ENCODE measurements around the gene DOCK2. TPM values are rescaled to one million over a fixed set of nuclear protein-coding genes. Genes with fewer than 3 reads are reported as not detected.

Gene DOCK2
- total and polyA plus RNA-seq, 4 donors: 1.6 to 53.7 (median 21.6) TPM

DNA sequence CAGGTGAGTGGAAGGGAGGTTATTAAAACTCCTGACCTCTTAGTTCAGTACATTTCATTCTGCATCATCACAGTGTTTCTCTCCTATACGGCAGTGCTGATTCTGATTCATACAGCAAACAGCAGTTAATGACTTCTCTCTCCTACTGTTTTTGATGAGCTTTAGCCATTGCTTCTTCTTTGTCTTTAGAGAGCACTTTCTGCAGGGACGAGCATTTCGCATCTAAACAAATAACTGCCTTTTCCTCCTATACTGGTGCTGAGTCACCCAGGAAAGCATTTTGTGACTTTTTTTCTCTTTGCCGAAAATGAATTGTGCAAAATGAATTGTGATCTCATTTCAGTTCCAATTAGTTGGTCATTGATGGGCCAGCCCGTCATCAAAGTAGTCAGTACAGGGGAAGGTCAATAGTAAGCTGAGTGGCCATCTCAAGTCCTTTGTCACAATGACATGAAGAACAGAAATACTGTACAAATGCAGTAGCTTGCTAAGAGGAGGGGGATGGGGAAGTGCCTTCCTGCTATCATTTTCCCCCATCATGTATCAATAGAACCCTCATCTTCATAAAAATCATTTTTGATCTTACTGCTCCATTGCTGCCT is 244.7 kb downstream of the DOCK2 start:
- Histone ChIP-seq H3K9me3 (ENCODE audit: control insufficient read depth, low read length) (no peaks in the 10 kb centered on the region), H3K4me1 (ENCODE audit: control insufficient read depth in 1 of 2, insufficient read depth in 2 of 2, low read length in 2 of 2) (no peaks in the 10 kb centered on the region), H3K4me3 (ENCODE audit: low read length in 2 of 2) (no peak overlapping the region), H3K27me3 (ENCODE audit: control insufficient read depth in 1 of 2, insufficient read depth in 2 of 2, low read length in 1 of 2) (no peaks in the 10 kb centered on the region), H3K27ac (ENCODE audit: low read depth in 1 of 2, low read length in 2 of 2) (no peak overlapping the region), H3K36me3 (ENCODE audit: control insufficient read depth in 1 of 2, insufficient read depth in 2 of 2, low read length in 1 of 2) (no peaks in the 10 kb centered on the region)
- ATAC-seq (ENCODE audit: low FRiP score): no peak
- intact Hi-C loops (cut with DNase I): no loop called here
- WGBS, 2 donors: 72 to 80% methylated on average over 5 of the region's 5 CpGs
- DNase-seq: no peak

DNA sequence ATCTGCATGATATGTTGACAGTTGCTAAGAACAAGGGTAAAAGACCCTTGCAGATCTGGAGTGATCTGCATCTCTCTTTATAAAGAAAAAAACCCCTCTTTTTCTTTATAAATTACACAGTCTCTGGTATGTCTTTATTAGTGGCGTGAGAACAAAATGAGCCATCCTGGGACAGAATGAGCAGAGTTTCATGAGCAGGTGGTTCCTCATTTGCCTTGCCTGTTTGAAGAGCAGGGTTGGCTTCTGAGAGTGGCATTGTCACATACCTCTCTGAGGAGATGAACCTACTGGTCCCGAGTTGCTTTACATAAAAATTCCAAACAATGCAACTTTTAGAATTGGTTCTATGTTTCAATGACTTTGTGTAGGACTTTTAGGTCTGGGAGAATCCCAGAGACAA is 249.0 kb downstream of the DOCK2 start:
- H3K4me1 ChIP-seq (ENCODE audit: control insufficient read depth in 1 of 2, insufficient read depth in 2 of 2, low read length in 2 of 2): no peaks in the 10 kb centered on the region
- H3K36me3 ChIP-seq (ENCODE audit: control insufficient read depth in 1 of 2, insufficient read depth in 2 of 2, low read length in 1 of 2): no peaks in the 10 kb centered on the region
- 78 to 85% methylated on average over 2 of the region's 2 CpGs for WGBS, 2 donors
- no peaks in the 10 kb centered on the region for H3K9me3 ChIP-seq (ENCODE audit: control insufficient read depth, low read length)
- H3K27me3 ChIP-seq (ENCODE audit: control insufficient read depth in 1 of 2, insufficient read depth in 2 of 2, low read length in 1 of 2): no peaks in the 10 kb centered on the region
- no peak overlapping the region for H3K4me3 ChIP-seq (ENCODE audit: low read length in 2 of 2)
- intact Hi-C loops (cut with DNase I): no loop called here
- no peak for ATAC-seq (ENCODE audit: low FRiP score)
- no peak for DNase-seq
- no peak overlapping the region for H3K27ac ChIP-seq (ENCODE audit: low read depth in 1 of 2, low read length in 2 of 2)

DNA sequence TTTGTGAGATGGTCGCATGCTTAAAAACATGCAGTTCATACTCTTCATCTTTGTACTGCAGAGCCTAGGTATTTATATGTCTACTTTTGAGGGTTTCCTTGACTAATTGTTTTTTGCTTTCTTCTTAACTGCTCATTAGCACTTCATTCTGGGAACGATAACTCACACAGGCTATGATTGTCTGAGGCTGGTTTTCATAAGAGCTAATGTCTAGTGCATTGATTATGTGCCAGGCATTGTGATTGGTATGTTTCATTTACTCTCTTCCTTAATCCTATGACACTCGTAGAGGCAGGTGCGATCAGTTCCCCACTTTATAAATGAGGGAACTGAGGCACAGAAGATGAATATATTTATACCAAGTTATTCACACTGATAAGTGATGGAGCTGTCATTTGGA is 249.6 kb downstream of the DOCK2 start:
- WGBS, 2 donors: 88% methylated on average over 4 of the region's 4 CpGs
- DNase-seq: no peak
- no peak overlapping the region for H3K27ac ChIP-seq (ENCODE audit: low read depth in 1 of 2, low read length in 2 of 2)
- H3K4me1 ChIP-seq (ENCODE audit: control insufficient read depth in 1 of 2, insufficient read depth in 2 of 2, low read length in 2 of 2): no peaks in the 10 kb centered on the region
- H3K27me3 ChIP-seq (ENCODE audit: control insufficient read depth in 1 of 2, insufficient read depth in 2 of 2, low read length in 1 of 2): no peaks in the 10 kb centered on the region
- no peak overlapping the region for H3K4me3 ChIP-seq (ENCODE audit: low read length in 2 of 2)
- no peaks in the 10 kb centered on the region for H3K9me3 ChIP-seq (ENCODE audit: control insufficient read depth, low read length)
- ATAC-seq (ENCODE audit: low FRiP score): no peak
- intact Hi-C loops (cut with DNase I): no loop called here
- H3K36me3 ChIP-seq (ENCODE audit: control insufficient read depth in 1 of 2, insufficient read depth in 2 of 2, low read length in 1 of 2): no peaks in the 10 kb centered on the region

DNA sequence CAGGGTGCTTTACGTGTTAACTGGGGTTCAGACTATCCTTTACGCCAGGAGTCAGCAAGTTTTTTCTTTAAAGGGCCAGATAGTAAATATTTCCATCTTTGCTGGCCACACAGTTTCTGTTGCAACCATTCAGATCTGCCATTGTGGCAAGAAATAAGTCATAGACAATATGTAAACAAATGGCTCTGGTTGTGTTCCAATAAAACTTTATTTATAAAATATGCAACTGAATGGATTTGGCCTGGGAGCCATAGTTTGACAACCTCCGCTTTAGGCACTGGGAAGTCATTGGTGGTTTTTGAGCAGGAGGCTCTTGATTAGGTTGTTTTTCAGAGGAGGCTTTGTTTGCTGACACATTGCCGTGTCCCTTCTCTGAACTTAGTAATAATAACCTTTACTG is 252.5 kb downstream of the DOCK2 start:
- no peaks in the 10 kb centered on the region for H3K9me3 ChIP-seq (ENCODE audit: control insufficient read depth, low read length)
- no peak overlapping the region for H3K4me3 ChIP-seq (ENCODE audit: low read length in 2 of 2)
- H3K27ac ChIP-seq (ENCODE audit: low read depth in 1 of 2, low read length in 2 of 2): no peak overlapping the region
- 62 to 72% methylated on average over 4 of the region's 4 CpGs for WGBS, 2 donors
- H3K36me3 ChIP-seq (ENCODE audit: control insufficient read depth in 1 of 2, insufficient read depth in 2 of 2, low read length in 1 of 2): no peaks in the 10 kb centered on the region
- intact Hi-C loops (cut with DNase I): no loop called here
- no peaks in the 10 kb centered on the region for H3K4me1 ChIP-seq (ENCODE audit: control insufficient read depth in 1 of 2, insufficient read depth in 2 of 2, low read length in 2 of 2)
- H3K27me3 ChIP-seq (ENCODE audit: control insufficient read depth in 1 of 2, insufficient read depth in 2 of 2, low read length in 1 of 2): no peaks in the 10 kb centered on the region
- ATAC-seq (ENCODE audit: low FRiP score): no peak
- no peak for DNase-seq

DNA sequence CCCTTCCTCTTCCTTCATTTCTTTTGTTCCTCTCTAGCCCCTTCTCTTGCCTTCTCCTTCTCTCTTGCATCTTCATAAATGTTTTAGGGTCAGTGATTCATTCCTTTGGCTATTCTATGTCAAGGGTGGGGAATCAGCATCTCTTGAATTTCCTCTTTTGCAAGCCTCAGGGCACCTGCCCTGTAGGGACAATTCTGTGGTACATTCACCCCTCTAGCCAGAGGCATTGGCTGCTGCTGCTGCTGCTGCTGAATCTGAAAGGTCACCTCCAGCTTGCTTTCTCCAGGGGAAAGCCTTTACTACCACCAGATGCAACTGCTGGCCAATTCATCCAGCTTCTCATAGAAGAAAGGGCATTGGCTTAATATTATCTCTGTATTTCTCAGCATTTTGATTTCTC is 255.9 kb downstream of the DOCK2 start:
- Histone ChIP-seq H3K4me1 (ENCODE audit: control insufficient read depth in 1 of 2, insufficient read depth in 2 of 2, low read length in 2 of 2) (no peaks in the 10 kb centered on the region), H3K4me3 (ENCODE audit: low read length in 2 of 2) (no peak overlapping the region), H3K9me3 (ENCODE audit: control insufficient read depth, low read length) (no peaks in the 10 kb centered on the region), H3K27ac (ENCODE audit: low read depth in 1 of 2, low read length in 2 of 2) (no peak overlapping the region), H3K27me3 (ENCODE audit: control insufficient read depth in 1 of 2, insufficient read depth in 2 of 2, low read length in 1 of 2) (no peaks in the 10 kb centered on the region), H3K36me3 (ENCODE audit: control insufficient read depth in 1 of 2, insufficient read depth in 2 of 2, low read length in 1 of 2) (no peaks in the 10 kb centered on the region)
- DNase-seq (no peak), ATAC-seq (ENCODE audit: low FRiP score) (no peak)
- intact Hi-C loops (cut with DNase I): no loop called here

DNA sequence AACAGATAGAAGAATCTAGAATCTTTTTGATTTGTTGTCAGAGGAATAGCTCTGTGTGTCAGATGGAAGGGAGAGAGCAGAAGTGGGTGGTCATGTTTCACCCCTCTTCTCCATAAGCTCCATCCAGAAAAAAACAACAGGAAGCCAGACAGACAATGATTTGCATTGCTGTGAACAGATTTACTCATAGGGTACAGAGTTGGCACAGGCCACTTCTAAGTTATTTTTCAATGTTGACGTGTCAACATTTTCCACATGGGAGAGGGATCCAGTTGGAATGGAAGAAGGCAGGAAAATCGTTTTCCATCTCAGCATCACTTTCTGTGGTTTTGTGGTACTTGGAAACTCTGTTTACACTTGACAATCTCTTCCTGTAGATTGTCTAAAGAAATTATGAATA is 256.5 kb downstream of the DOCK2 start:
- no peak for DNase-seq
- Histone ChIP-seq H3K36me3 (ENCODE audit: control insufficient read depth in 1 of 2, insufficient read depth in 2 of 2, low read length in 1 of 2) (no peaks in the 10 kb centered on the region), H3K4me3 (ENCODE audit: low read length in 2 of 2) (no peak overlapping the region), H3K27me3 (ENCODE audit: control insufficient read depth in 1 of 2, insufficient read depth in 2 of 2, low read length in 1 of 2) (no peaks in the 10 kb centered on the region), H3K4me1 (ENCODE audit: control insufficient read depth in 1 of 2, insufficient read depth in 2 of 2, low read length in 2 of 2) (no peaks in the 10 kb centered on the region), H3K27ac (ENCODE audit: low read depth in 1 of 2, low read length in 2 of 2) (no peak overlapping the region), H3K9me3 (ENCODE audit: control insufficient read depth, low read length) (no peaks in the 10 kb centered on the region)
- intact Hi-C loops (cut with DNase I): no loop called here
- WGBS, 2 donors: 11 to 22% methylated on average over 2 of the region's 2 CpGs
- no peak for ATAC-seq (ENCODE audit: low FRiP score)

DNA sequence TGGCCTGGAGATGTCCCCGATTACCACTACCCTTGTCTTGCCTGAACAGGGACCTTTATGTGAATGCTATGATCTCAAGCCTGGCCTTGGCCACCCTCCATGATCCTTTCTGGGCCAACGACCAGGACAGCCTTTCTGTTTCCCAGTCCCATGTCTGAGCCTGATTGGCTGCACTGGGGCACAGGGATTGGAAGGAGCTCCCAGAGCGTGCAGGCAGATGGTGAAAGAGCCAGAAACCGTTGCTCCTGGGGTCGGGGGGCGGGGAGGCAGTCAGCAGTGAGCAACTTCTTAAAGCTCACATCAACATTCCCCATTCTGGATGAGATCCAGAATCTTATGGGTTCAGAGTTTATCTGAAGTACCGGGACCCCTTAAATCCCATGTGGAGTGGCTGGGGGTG is 258.9 kb downstream of the DOCK2 start:
- H3K9me3 ChIP-seq (ENCODE audit: control insufficient read depth, low read length): no peaks in the 10 kb centered on the region
- H3K27me3 ChIP-seq (ENCODE audit: control insufficient read depth in 1 of 2, insufficient read depth in 2 of 2, low read length in 1 of 2): no peaks in the 10 kb centered on the region
- no peaks in the 10 kb centered on the region for H3K36me3 ChIP-seq (ENCODE audit: control insufficient read depth in 1 of 2, insufficient read depth in 2 of 2, low read length in 1 of 2)
- DNase-seq: peak in 1 of 2 donors; percentile 49
- H3K4me3 ChIP-seq (ENCODE audit: low read length in 2 of 2): no peak overlapping the region
- ATAC-seq (ENCODE audit: low FRiP score): no peak
- no peak overlapping the region for H3K27ac ChIP-seq (ENCODE audit: low read depth in 1 of 2, low read length in 2 of 2)
- no peaks in the 10 kb centered on the region for H3K4me1 ChIP-seq (ENCODE audit: control insufficient read depth in 1 of 2, insufficient read depth in 2 of 2, low read length in 2 of 2)
- intact Hi-C loops (cut with DNase I): no loop called here
- 35 to 38% methylated on average over 7 of the region's 7 CpGs for WGBS, 2 donors

DNA sequence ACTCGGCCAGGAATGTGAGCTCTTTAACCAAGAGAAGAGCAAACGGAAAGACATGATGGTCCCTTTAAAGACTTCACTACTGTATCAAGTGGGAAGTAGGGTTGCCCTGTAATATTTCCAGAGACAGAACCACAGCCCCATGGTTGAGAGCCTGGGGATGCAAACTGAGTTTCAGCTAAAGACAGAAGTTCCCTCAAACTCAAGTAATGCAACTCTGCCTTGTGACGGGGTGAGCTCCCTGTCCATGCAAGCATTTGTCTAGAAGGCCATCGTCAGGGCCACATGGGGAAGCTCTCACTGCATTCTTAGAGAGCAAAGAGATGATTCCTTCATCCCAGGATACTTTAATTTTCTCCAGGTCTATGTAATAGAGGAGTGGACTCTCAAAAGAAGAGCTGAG is 260.4 kb downstream of the DOCK2 start:
- H3K4me1 ChIP-seq (ENCODE audit: control insufficient read depth in 1 of 2, insufficient read depth in 2 of 2, low read length in 2 of 2): no peaks in the 10 kb centered on the region
- H3K4me3 ChIP-seq (ENCODE audit: low read length in 2 of 2): no peak overlapping the region
- H3K36me3 ChIP-seq (ENCODE audit: control insufficient read depth in 1 of 2, insufficient read depth in 2 of 2, low read length in 1 of 2): no peaks in the 10 kb centered on the region
- ATAC-seq (ENCODE audit: low FRiP score) (no peak), DNase-seq (no peak)
- no peaks in the 10 kb centered on the region for H3K9me3 ChIP-seq (ENCODE audit: control insufficient read depth, low read length)
- no peaks in the 10 kb centered on the region for H3K27me3 ChIP-seq (ENCODE audit: control insufficient read depth in 1 of 2, insufficient read depth in 2 of 2, low read length in 1 of 2)
- no peak overlapping the region for H3K27ac ChIP-seq (ENCODE audit: low read depth in 1 of 2, low read length in 2 of 2)
- WGBS, 2 donors: 89 to 91% methylated on average over 4 of the region's 4 CpGs
- intact Hi-C loops (cut with DNase I): no loop called here

DNA sequence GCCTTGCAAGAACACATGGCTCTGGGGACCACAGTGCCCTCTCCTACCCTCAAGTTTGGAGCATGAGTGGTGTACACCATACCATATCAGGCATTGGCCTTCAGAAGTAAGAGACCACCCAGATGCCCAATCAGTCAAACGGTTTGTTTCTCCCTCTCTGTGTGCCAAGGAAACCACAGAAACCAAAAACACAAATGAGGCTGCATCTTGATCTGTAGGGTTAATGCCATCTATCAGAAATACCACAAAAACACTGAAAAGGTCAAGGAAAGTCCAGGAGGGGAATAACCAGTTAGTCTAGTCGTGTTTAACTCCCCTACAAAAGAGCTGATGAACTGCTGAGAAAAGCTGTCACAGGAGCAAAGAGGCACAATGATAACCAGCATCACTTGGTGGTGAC is 264.8 kb downstream of the DOCK2 start:
- H3K9me3 ChIP-seq (ENCODE audit: control insufficient read depth, low read length): no peaks in the 10 kb centered on the region
- H3K4me1 ChIP-seq (ENCODE audit: control insufficient read depth in 1 of 2, insufficient read depth in 2 of 2, low read length in 2 of 2): no peaks in the 10 kb centered on the region
- H3K36me3 ChIP-seq (ENCODE audit: control insufficient read depth in 1 of 2, insufficient read depth in 2 of 2, low read length in 1 of 2): no peaks in the 10 kb centered on the region
- no peak for ATAC-seq (ENCODE audit: low FRiP score)
- no peak overlapping the region for H3K27ac ChIP-seq (ENCODE audit: low read depth in 1 of 2, low read length in 2 of 2)
- H3K4me3 ChIP-seq (ENCODE audit: low read length in 2 of 2): no peak overlapping the region
- H3K27me3 ChIP-seq (ENCODE audit: control insufficient read depth in 1 of 2, insufficient read depth in 2 of 2, low read length in 1 of 2): no peaks in the 10 kb centered on the region
- 57 to 59% methylated on average over 2 of the region's 2 CpGs for whole genome bisulfite sequencing, 2 donors
- intact Hi-C loops (cut with DNase I): no loop called here
- no peak for DNase-seq
